ENCODE measurements around the gene PET100. TPM values are rescaled to one million over a fixed set of nuclear protein-coding genes. Genes with fewer than 3 reads are reported as not detected.
A peak's percentile ranks its signal among the peaks of the same experiment; 100 is the strongest.

The PET100 gene
- total RNA-seq, 1 donor: 9.0 TPM

DNA sequence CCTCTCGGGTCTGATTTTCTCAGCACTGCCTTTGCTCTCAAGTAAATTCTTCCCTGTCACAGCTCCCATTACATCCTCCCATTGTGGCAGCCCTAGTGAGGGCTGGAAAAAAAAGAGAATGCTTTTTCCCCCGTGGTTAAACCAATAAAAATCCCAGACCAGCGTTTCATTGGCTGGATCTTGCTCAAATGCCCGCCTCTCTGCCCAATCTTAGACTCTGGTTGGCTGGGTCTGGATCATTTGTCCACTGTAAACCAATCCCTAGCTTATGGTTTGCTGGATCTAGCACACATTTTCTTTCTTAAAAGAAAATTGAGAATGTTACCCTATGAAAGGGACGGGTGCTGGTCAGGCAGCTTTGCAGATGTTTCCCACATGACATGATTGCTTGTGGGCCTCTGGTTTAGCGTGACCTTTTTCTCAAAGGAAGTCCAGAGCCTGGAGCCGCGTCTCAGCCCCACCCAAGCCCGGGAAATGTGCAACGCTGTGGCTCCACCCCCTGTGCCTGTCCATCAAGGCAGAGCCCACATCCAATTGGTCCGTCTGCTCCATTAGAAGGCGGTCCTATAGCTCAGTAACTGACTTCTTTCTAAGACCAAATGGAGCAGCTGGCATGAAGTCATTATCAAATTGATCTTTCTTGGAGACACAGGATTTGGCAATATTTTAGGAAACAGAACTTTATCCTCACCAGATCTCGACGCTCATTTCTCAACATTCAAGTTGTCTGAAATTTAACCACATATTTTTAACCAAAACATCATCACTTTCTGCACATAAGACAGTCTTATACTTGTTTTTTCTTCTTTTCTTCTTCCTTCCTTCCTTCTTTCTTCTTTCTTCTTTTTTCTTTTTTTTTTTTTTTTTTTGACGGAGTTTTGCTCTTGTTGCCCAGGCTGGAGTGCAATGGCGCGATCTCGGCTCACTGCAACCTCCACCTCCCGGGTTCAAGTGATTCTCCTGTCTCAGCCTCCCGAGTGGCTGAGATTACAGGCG is 44.7 kb downstream of the PET100 start:
- Histone ChIP-seq H2AFZ (ENCODE audit: low read length) (no peak overlapping the region), H4K20me1 (ENCODE audit: insufficient read depth, low read length) (no peaks in the 10 kb centered on the region), H3K4me1 (ENCODE audit: insufficient read depth, low read length) (no peaks in the 10 kb centered on the region), H3K27ac (ENCODE audit: low read depth, low read length) (no peak overlapping the region), H3K36me3 (ENCODE audit: insufficient read depth, low read length) (no peaks in the 10 kb centered on the region), H3K4me2 (ENCODE audit: insufficient read depth, low read length) (no peak overlapping the region), H3K4me3 (ENCODE audit: insufficient read depth, low read length) (no peak overlapping the region), H3K27me3 (ENCODE audit: insufficient read depth, low read length) (peaks cover 4% of the 10 kb centered on the region), H3K9me3 (ENCODE audit: low read depth, low read length) (no peaks in the 10 kb centered on the region), H3K79me2 (ENCODE audit: insufficient read depth, low read length) (no peaks in the 10 kb centered on the region)
- DNase-seq (ENCODE audit: insufficient read length, low spot score, missing footprints): peak; percentile 96
- TF ChIP-seq, protein P1, sequence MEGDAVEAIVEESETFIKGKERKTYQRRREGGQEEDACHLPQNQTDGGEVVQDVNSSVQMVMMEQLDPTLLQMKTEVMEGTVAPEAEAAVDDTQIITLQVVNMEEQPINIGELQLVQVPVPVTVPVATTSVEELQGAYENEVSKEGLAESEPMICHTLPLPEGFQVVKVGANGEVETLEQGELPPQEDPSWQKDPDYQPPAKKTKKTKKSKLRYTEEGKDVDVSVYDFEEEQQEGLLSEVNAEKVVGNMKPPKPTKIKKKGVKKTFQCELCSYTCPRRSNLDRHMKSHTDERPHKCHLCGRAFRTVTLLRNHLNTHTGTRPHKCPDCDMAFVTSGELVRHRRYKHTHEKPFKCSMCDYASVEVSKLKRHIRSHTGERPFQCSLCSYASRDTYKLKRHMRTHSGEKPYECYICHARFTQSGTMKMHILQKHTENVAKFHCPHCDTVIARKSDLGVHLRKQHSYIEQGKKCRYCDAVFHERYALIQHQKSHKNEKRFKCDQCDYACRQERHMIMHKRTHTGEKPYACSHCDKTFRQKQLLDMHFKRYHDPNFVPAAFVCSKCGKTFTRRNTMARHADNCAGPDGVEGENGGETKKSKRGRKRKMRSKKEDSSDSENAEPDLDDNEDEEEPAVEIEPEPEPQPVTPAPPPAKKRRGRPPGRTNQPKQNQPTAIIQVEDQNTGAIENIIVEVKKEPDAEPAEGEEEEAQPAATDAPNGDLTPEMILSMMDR (IDR thresholded peaks at IDR 0.05; ENCODE audit: extremely low read depth, low read depth, low read length): no peak

DNA sequence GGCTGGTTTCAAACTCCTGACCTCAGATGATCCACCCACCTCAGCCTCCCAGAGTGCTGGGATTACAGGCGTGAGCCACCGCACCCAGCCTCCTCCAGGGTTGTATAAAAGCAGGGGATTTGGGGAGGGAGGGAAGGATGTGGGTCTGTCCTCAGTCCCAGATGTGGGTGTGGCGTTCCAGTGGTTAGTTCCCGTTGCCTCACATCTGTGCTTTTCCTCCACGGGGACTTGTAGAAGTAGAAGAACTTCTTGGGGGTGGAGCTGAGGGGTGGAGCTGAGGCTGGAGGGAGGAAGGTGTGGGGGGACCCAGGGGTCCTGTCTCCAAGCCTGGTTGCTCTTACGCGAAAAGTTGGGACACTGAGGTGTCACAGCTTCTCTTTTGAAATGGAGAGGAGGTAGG is 46.8 kb downstream of the PET100 start:
- peak; percentile 14 for DNase-seq (ENCODE audit: insufficient read length, low spot score, missing footprints)
- TF ChIP-seq, protein P1 (IDR thresholded peaks at IDR 0.05; ENCODE audit: extremely low read depth, low read depth, low read length): no peak
- no peak overlapping the region for H2AFZ ChIP-seq (ENCODE audit: low read length)
- H3K36me3 ChIP-seq (ENCODE audit: insufficient read depth, low read length): no peaks in the 10 kb centered on the region
- H3K4me3 ChIP-seq (ENCODE audit: insufficient read depth, low read length): no peak overlapping the region
- H3K27me3 ChIP-seq (ENCODE audit: insufficient read depth, low read length): peaks cover 5% of the 10 kb centered on the region
- peaks cover 7% of the 10 kb centered on the region for H3K79me2 ChIP-seq (ENCODE audit: insufficient read depth, low read length)
- H3K27ac ChIP-seq (ENCODE audit: low read depth, low read length): no peak overlapping the region
- H3K4me1 ChIP-seq (ENCODE audit: insufficient read depth, low read length): peaks cover 5% of the 10 kb centered on the region
- H3K9me3 ChIP-seq (ENCODE audit: low read depth, low read length): no peaks in the 10 kb centered on the region
- H4K20me1 ChIP-seq (ENCODE audit: insufficient read depth, low read length): no peaks in the 10 kb centered on the region
- no peak overlapping the region for H3K4me2 ChIP-seq (ENCODE audit: insufficient read depth, low read length)

GRCh38 chr19:7676854-7677253 is 47.3 kb downstream of the PET100 start, which contains the start of gene MCEMP1:
TSS of gene MCEMP1 (plus strand) at chr19:7677090. CDS start at chr19:7677121, 31 bp downstream.
- TF ChIP-seq, protein P1 (IDR thresholded peaks at IDR 0.05; ENCODE audit: extremely low read depth, low read depth, low read length): no peak
- Histone ChIP-seq H3K27me3 (ENCODE audit: insufficient read depth, low read length) (peaks cover 5% of the 10 kb centered on the region), H3K79me2 (ENCODE audit: insufficient read depth, low read length) (peaks cover 12% of the 10 kb centered on the region), H2AFZ (ENCODE audit: low read length) (no peak within 1 kb of the TSS), H3K9me3 (ENCODE audit: low read depth, low read length) (no peaks in the 10 kb centered on the region), H4K20me1 (ENCODE audit: insufficient read depth, low read length) (peaks cover 4% of the 10 kb centered on the region), H3K4me2 (ENCODE audit: insufficient read depth, low read length) (no peak within 1 kb of the TSS), H3K4me3 (ENCODE audit: insufficient read depth, low read length) (no peak within 1 kb of the TSS), H3K27ac (ENCODE audit: low read depth, low read length) (no peak within 1 kb of the TSS), H3K36me3 (ENCODE audit: insufficient read depth, low read length) (no peaks in the 10 kb centered on the region), H3K4me1 (ENCODE audit: insufficient read depth, low read length) (peaks cover 10% of the 10 kb centered on the region)
- peak; percentile 31 for DNase-seq (ENCODE audit: insufficient read length, low spot score, missing footprints)

- H2AFZ ChIP-seq (ENCODE audit: low read length): no peak overlapping the region
- no peak overlapping the region for H3K4me2 ChIP-seq (ENCODE audit: insufficient read depth, low read length)
- H3K9me3 ChIP-seq (ENCODE audit: low read depth, low read length): no peaks in the 10 kb centered on the region
- H3K4me1 ChIP-seq (ENCODE audit: insufficient read depth, low read length): peaks cover 12% of the 10 kb centered on the region
- peaks cover 5% of the 10 kb centered on the region for H3K27me3 ChIP-seq (ENCODE audit: insufficient read depth, low read length)
- H4K20me1 ChIP-seq (ENCODE audit: insufficient read depth, low read length): peaks cover 13% of the 10 kb centered on the region
- H3K36me3 ChIP-seq (ENCODE audit: insufficient read depth, low read length): peaks cover 6% of the 10 kb centered on the region
- peaks cover 20% of the 10 kb centered on the region for H3K79me2 ChIP-seq (ENCODE audit: insufficient read depth, low read length)
- TF ChIP-seq, protein P1 (IDR thresholded peaks at IDR 0.05; ENCODE audit: extremely low read depth, low read depth, low read length): no peak
- H3K4me3 ChIP-seq (ENCODE audit: insufficient read depth, low read length): no peak overlapping the region
- DNase-seq (ENCODE audit: insufficient read length, low spot score, missing footprints): peak; percentile 49
- H3K27ac ChIP-seq (ENCODE audit: low read depth, low read length): no peak overlapping the region
Measured at GRCh38 chr19:7677669-7678311, 48.2 kb downstream of the PET100 start.

All from osteoblast (primary cell).